Nephron progenitor cell (in vitro differentiated cells): ENCODE results near the gene DCAF8L1.
"Not testable (repeated sequence)": the region's sequence is repeated elsewhere in the genome, so short reads cannot be mapped to it uniquely, and the experiment has no call there.

Experiments used
- DNase-seq: peaks from one replicate; pipeline ENCODE4 v3.0.0; 2021
- H3K27ac Mint-ChIP-seq: 2 replicates; pipeline ENCODE4 v1.8.0; 2021; ENCODE audit warnings: mild to moderate bottlenecking, moderate library complexity, mixed read lengths
- H3K27me3 Mint-ChIP-seq: 2 replicates; pipeline ENCODE4 v1.8.0; 2021; ENCODE audit warnings: mild to moderate bottlenecking, low read depth, mixed read lengths; ENCODE audit not compliant: poor library complexity
- H3K36me3 Mint-ChIP-seq: 2 replicates; pipeline ENCODE4 v1.8.0; 2021; ENCODE audit warnings: low read depth, mixed read lengths
- H3K4me1 Mint-ChIP-seq: 2 replicates; pipeline ENCODE4 v1.8.0; 2021; ENCODE audit warnings: mixed read lengths
- H3K4me3 Mint-ChIP-seq: 2 replicates; pipeline ENCODE4 v1.8.0; 2021; ENCODE audit warnings: mild to moderate bottlenecking, moderate library complexity, mixed read lengths
- H3K9me3 Mint-ChIP-seq: 2 replicates; pipeline ENCODE4 v1.8.0; 2021; ENCODE audit warnings: mild to moderate bottlenecking, moderate library complexity, mixed read lengths
- CTCF ChIP-seq: fragments of 200-600 bp; sonication (generic); IDR thresholded peaks from 2 replicates; pipeline ENCODE4 v1.5.0; 2021; ENCODE audit warnings: antibody characterized with exemption

DCAF8L1 gene

GRCh38 chrX:27997622-27998021 lies 16.4 kb upstream of the DCAF8L1 start:
- Mint-ChIP-seq H3K36me3 (no peaks in the 10 kb centered on the region), H3K9me3 (no peaks in the 10 kb centered on the region), H3K27me3 (no peaks in the 10 kb centered on the region), H3K27ac (no peak overlapping the region), H3K4me3 (no peak overlapping the region), H3K4me1 (no peaks in the 10 kb centered on the region)
- no peak for TF ChIP-seq CTCF
- DNase-seq: no peak

- H3K4me3 Mint-ChIP-seq: no peak overlapping the region
- no peaks in the 10 kb centered on the region for H3K36me3 Mint-ChIP-seq
- no peak overlapping the region for H3K27ac Mint-ChIP-seq
- no peak for TF ChIP-seq CTCF
- no peaks in the 10 kb centered on the region for H3K9me3 Mint-ChIP-seq
- no peaks in the 10 kb centered on the region for H3K27me3 Mint-ChIP-seq
- DNase-seq: no peak
- no peaks in the 10 kb centered on the region for H3K4me1 Mint-ChIP-seq
These were observed 14.9 kb upstream of the DCAF8L1 start for GRCh38 chrX:27996132-27996531.

- no peak for TF ChIP-seq CTCF
- Mint-ChIP-seq H3K27ac (no peak overlapping the region), H3K4me3 (no peak overlapping the region), H3K36me3 (no peaks in the 10 kb centered on the region), H3K4me1 (no peaks in the 10 kb centered on the region), H3K27me3 (no peaks in the 10 kb centered on the region), H3K9me3 (no peaks in the 10 kb centered on the region)
- no peak for DNase-seq
These were observed 14.4 kb upstream of the DCAF8L1 start for GRCh38 chrX:27995611-27996010.

GRCh38 chrX:27987862-27988646 lies 6.8 kb upstream of the DCAF8L1 start:
- Mint-ChIP-seq H3K36me3 (no peaks in the 10 kb centered on the region), H3K27me3 (peaks cover 3% of the 10 kb centered on the region), H3K27ac (peak overlapping the region; percentile 72), H3K4me3 (no peak overlapping the region), H3K9me3 (peaks cover 11% of the 10 kb centered on the region), H3K4me1 (no peaks in the 10 kb centered on the region)
- DNase-seq: no peak
- no peak for TF ChIP-seq CTCF

- H3K9me3 Mint-ChIP-seq: peaks cover 31% of the 10 kb centered on the region
- H3K27ac Mint-ChIP-seq, H3K4me3 Mint-ChIP-seq, H3K27me3 Mint-ChIP-seq, DNase-seq, H3K36me3 Mint-ChIP-seq, H3K4me1 Mint-ChIP-seq: not testable (repeated sequence)
These were observed 4.3 kb downstream of the DCAF8L1 start for GRCh38 chrX:27976934-27977333.

GRCh38 chrX:27976284-27976683 lies 5.0 kb downstream of the DCAF8L1 start:
- Mint-ChIP-seq H3K36me3 (no peaks in the 10 kb centered on the region), H3K9me3 (peaks cover 25% of the 10 kb centered on the region), H3K4me1 (no peaks in the 10 kb centered on the region), H3K27me3 (no peaks in the 10 kb centered on the region), H3K4me3 (no peak overlapping the region), H3K27ac (no peak overlapping the region)
- no peak for TF ChIP-seq CTCF
- DNase-seq: no peak
